Panc1 (cell line): ENCODE results near the gene RIMOC1. TPM values are rescaled to one million over a fixed set of nuclear protein-coding genes. Genes with fewer than 3 reads are reported as not detected.

Experiments
- ATAC-seq: fragments of 200-7000 bp; cut with Tn5 transposase; 2 replicates; pipeline ENCODE4 v1.9.1; 2020; ENCODE audit warnings: mild to moderate bottlenecking, moderate library complexity
- BruUV-seq: library from RNA; stranded (reverse); fragments of 400-500 nt; replicated peaks from 2 replicates; lab custom pipeline; 2021; lab: Mats Ljungman, UMichigan
- CTCF ChIA-PET: fragments of 300-600 bp; sonication (Branson Sonifier 250); formaldehyde crosslinking; loops from one replicate; lab custom pipeline; 2022; ENCODE audit warnings: antibody characterized with exemption; lab: Charles Lee
- POLR2A ChIA-PET: fragments of 300-600 bp; sonication (Branson Sonifier 250); formaldehyde crosslinking; loops from one replicate; lab custom pipeline; 2022; ENCODE audit warnings: antibody characterized with exemption; lab: Charles Lee
- DNase-seq: peaks from one replicate; pipeline ENCODE4 v3.0.0-alpha.2; 2010; ENCODE audit warnings: low read depth, low spot score
- H3K27ac ChIP-seq: 2 replicates; pipeline ENCODE4 v1.5.1; 2011; ENCODE audit warnings: mild to moderate bottlenecking, low read length, inconsistent platforms
- H3K27me3 ChIP-seq: fragments of 200-500 bp; sonication (Bioruptor generic); 2 replicates; pipeline ENCODE4 v1.6.0; 2014; ENCODE audit warnings: low read length, inconsistent platforms; ENCODE audit not compliant: control insufficient read depth, insufficient read depth
- H3K36me3 ChIP-seq: fragments of 200-500 bp; sonication (Bioruptor generic); 2 replicates; pipeline ENCODE4 v1.5.1; 2014; ENCODE audit warnings: inconsistent platforms, mild to moderate bottlenecking, low read length, moderate library complexity; ENCODE audit not compliant: control insufficient read depth, insufficient read depth
- H3K4me1 ChIP-seq: 2 replicates; pipeline ENCODE4 v1.5.1; 2011; ENCODE audit warnings: inconsistent platforms, mild to moderate bottlenecking, low read length, moderate library complexity; ENCODE audit not compliant: control insufficient read depth, insufficient read depth
- H3K4me3 ChIP-seq, 2 experiments: 2 replicates each; pipeline ENCODE4 v1.5.1; 2011 to 2012; ENCODE audit warnings: low read depth in 2 of 2, low read length in 2 of 2, mild to moderate bottlenecking in 2 of 2, inconsistent platforms in 1 of 2, moderate library complexity in 1 of 2
- H3K9me3 ChIP-seq: fragments of 200-500 bp; sonication (Bioruptor generic); 2 replicates; pipeline ENCODE4 v1.5.1; 2014; ENCODE audit warnings: low read depth, mild to moderate bottlenecking, inconsistent platforms, low read length, moderate library complexity; ENCODE audit not compliant: control insufficient read depth, insufficient read depth
- CTCF ChIP-seq: fragments of 450-650 bp; IDR thresholded peaks from 2 replicates; pipeline ENCODE4 v1.5.1; 2017; ENCODE audit warnings: mild to moderate bottlenecking
- POLR2AphosphoS5 ChIP-seq: IDR thresholded peaks from 2 replicates; pipeline ENCODE4 v1.6.1; 2012; ENCODE audit warnings: mild to moderate bottlenecking, low read depth, low read length, moderate library complexity
- REST ChIP-seq, 2 experiments: IDR thresholded peaks; 2 replicates each; pipeline ENCODE4 v1.6.1; 2011 to 2012; ENCODE audit warnings: low read depth in 2 of 2, control low read depth in 1 of 2, low read length in 1 of 2, mild to moderate bottlenecking in 1 of 2, moderate library complexity in 1 of 2; ENCODE audit not compliant: insufficient read depth in 1 of 2
- SIN3A ChIP-seq: IDR thresholded peaks from 2 replicates; pipeline ENCODE4 v1.6.1; 2012; ENCODE audit warnings: low read depth, mild to moderate bottlenecking, low read length, moderate library complexity, borderline replicate concordance; ENCODE audit not compliant: insufficient read depth
- TCF7L2 ChIP-seq: IDR thresholded peaks from 2 replicates; pipeline ENCODE4 v1.6.1; 2011; ENCODE audit warnings: mild to moderate bottlenecking, low read depth, low read length, inconsistent platforms
- in situ Hi-C: cut with HindIII; loops from 2 replicates; pipeline ENCODE4 v1.10.0; 2016; ENCODE audit warnings: low sequenced_read_pairs, low pct_unique_long_range_greater_than_20kb
- intact Hi-C: fragments of 100-400 bp; cut with micrococcal nuclease; formaldehyde crosslinking; loops from one replicate; pipeline ENCODE4 v1.10.0; 2022; ENCODE audit not compliant: unreplicated experiment
- total RNA-seq: library from RNA; stranded (reverse); gene quantifications from one replicate; pipeline ENCODE4 v1.2.1, GENCODE V29; 2021; ENCODE audit not compliant: unreplicated experiment

The RIMOC1 gene
- total RNA-seq, 1 experiment from 2014 or later: 24.5 TPM

- no peaks in the 10 kb centered on the region for H3K9me3 ChIP-seq
- CTCF ChIA-PET: no interaction called here
- H3K4me3 ChIP-seq: no peak overlapping the region
- BruUV-seq: no TSS peak
- TF ChIP-seq SIN3A: no peak
- DNase-seq (no peak), ATAC-seq (no peak)
- in situ Hi-C loops (no loop called here), intact Hi-C loops (no loop called here)
- POLR2A ChIA-PET: no interaction called here
- no peaks in the 10 kb centered on the region for H3K27me3 ChIP-seq
- no peaks in the 10 kb centered on the region for H3K36me3 ChIP-seq
- H3K27ac ChIP-seq: no peak overlapping the region
- H3K4me1 ChIP-seq: peaks cover 5% of the 10 kb centered on the region; the same call in 1 of the 2 replicates
Observed at GRCh38 chr5:41929035-41929434, 24.9 kb downstream of the RIMOC1 start.

GRCh38 chr5:41932770-41933169, 28.6 kb downstream of the RIMOC1 start:
- DNase-seq (no peak), ATAC-seq (no peak)
- Histone ChIP-seq H3K36me3 (no peaks in the 10 kb centered on the region), H3K27ac (no peak overlapping the region), H3K27me3 (no peaks in the 10 kb centered on the region), H3K9me3 (no peaks in the 10 kb centered on the region), H3K4me3 (no peak overlapping the region), H3K4me1 (no peaks in the 10 kb centered on the region)
- in situ Hi-C loops (no loop called here), intact Hi-C loops (no loop called here)
- TF ChIP-seq TCF7L2 (no peak), SIN3A (no peak)
- BruUV-seq: no TSS peak
- CTCF ChIA-PET: no interaction called here
- POLR2A ChIA-PET: no interaction called here

- TF ChIP-seq REST (IDR thresholded peaks at IDR 0.05; ENCODE audit: insufficient read depth in 1 of 2, low read depth in 2 of 2, low read length in 1 of 2): no peak
- no peak for TF ChIP-seq SIN3A
- no peak for TF ChIP-seq POLR2AphosphoS5
- no peak for TF ChIP-seq TCF7L2
- no peak for TF ChIP-seq CTCF
- no peaks in the 10 kb centered on the region for H3K4me1 ChIP-seq
- ATAC-seq: no peak
- no peaks in the 10 kb centered on the region for H3K27me3 ChIP-seq
- no peaks in the 10 kb centered on the region for H3K36me3 ChIP-seq
- no peak for DNase-seq
- no TSS peak for BruUV-seq
- H3K4me3 ChIP-seq: no peak overlapping the region
- ChIA-PET POLR2A (no interaction called here), CTCF (no interaction called here)
- in situ Hi-C loops: no loop called here
- H3K27ac ChIP-seq: no peak overlapping the region
- intact Hi-C loops: no loop called here
- H3K9me3 ChIP-seq: no peaks in the 10 kb centered on the region
Observed at GRCh38 chr5:41935544-41935943, 31.4 kb downstream of the RIMOC1 start.
